Measurements from ENCODE around the gene PIAS1.

Gene PIAS1

GRCh38 chr15:68145706-68146105 is 91.6 kb downstream of the PIAS1 start:
- Histone ChIP-seq H3K9me3 (ENCODE audit: insufficient read depth, low read length) (no peaks in the 10 kb centered on the region), H3K27ac (ENCODE audit: low read length) (no peak overlapping the region), H3K27me3 (ENCODE audit: low read depth, low read length) (no peaks in the 10 kb centered on the region), H2AFZ (ENCODE audit: low read depth, low read length) (no peak overlapping the region), H3K4me2 (ENCODE audit: low read length) (no peak overlapping the region), H3K4me3 (ENCODE audit: low read length) (no peak overlapping the region), H3K9ac (ENCODE audit: low read length) (no peak overlapping the region), H3K4me1 (ENCODE audit: low read length) (no peaks in the 10 kb centered on the region), H3K79me2 (ENCODE audit: low read length) (no peaks in the 10 kb centered on the region), H3K36me3 (replicated peaks; ENCODE audit: low read depth, low read length) (peaks cover 8% of the 10 kb centered on the region), H4K20me1 (ENCODE audit: insufficient read depth, low read length) (0 out of 2 replicates have a peak, but pooled peaks cover 2% of the 10 kb centered on the region)
- no peak for TF ChIP-seq CTCF (IDR thresholded peaks at IDR 0.05; ENCODE audit: low read depth, low read length)
- no peak for TF ChIP-seq EZH2phosphoT487 (IDR thresholded peaks at IDR 0.05; ENCODE audit: low read depth)

GRCh38 chr15:68148039-68148438 is 93.9 kb downstream of the PIAS1 start:
- Histone ChIP-seq H2AFZ (ENCODE audit: low read depth, low read length) (no peak overlapping the region), H4K20me1 (ENCODE audit: insufficient read depth, low read length) (no peaks in the 10 kb centered on the region), H3K4me1 (ENCODE audit: low read length) (no peaks in the 10 kb centered on the region), H3K9ac (ENCODE audit: low read length) (no peak overlapping the region), H3K79me2 (ENCODE audit: low read length) (no peaks in the 10 kb centered on the region), H3K4me2 (ENCODE audit: low read length) (no peak overlapping the region), H3K4me3 (ENCODE audit: low read length) (no peak overlapping the region), H3K27ac (ENCODE audit: low read length) (no peak overlapping the region), H3K36me3 (replicated peaks; ENCODE audit: low read depth, low read length) (peaks cover 8% of the 10 kb centered on the region), H3K9me3 (ENCODE audit: insufficient read depth, low read length) (no peaks in the 10 kb centered on the region), H3K27me3 (ENCODE audit: low read depth, low read length) (no peaks in the 10 kb centered on the region)
- no peak for TF ChIP-seq CTCF (IDR thresholded peaks at IDR 0.05; ENCODE audit: low read depth, low read length)
- TF ChIP-seq EZH2phosphoT487 (IDR thresholded peaks at IDR 0.05; ENCODE audit: low read depth) = no peak

GRCh38 chr15:68149059-68149458 is 94.9 kb downstream of the PIAS1 start:
- Histone ChIP-seq H3K36me3 (replicated peaks; ENCODE audit: low read depth, low read length) (peaks cover 11% of the 10 kb centered on the region), H2AFZ (ENCODE audit: low read depth, low read length) (no peak overlapping the region), H3K9me3 (ENCODE audit: insufficient read depth, low read length) (no peaks in the 10 kb centered on the region), H3K9ac (ENCODE audit: low read length) (no peak overlapping the region), H3K4me3 (ENCODE audit: low read length) (no peak overlapping the region), H3K27me3 (ENCODE audit: low read depth, low read length) (no peaks in the 10 kb centered on the region), H3K27ac (ENCODE audit: low read length) (no peak overlapping the region), H3K79me2 (ENCODE audit: low read length) (no peaks in the 10 kb centered on the region), H3K4me2 (ENCODE audit: low read length) (no peak overlapping the region), H3K4me1 (ENCODE audit: low read length) (no peaks in the 10 kb centered on the region), H4K20me1 (ENCODE audit: insufficient read depth, low read length) (no peaks in the 10 kb centered on the region)
- TF ChIP-seq CTCF (IDR thresholded peaks at IDR 0.05; ENCODE audit: low read depth, low read length) (no peak), EZH2phosphoT487 (IDR thresholded peaks at IDR 0.05; ENCODE audit: low read depth) (no peak)

GRCh38 chr15:68150187-68150586 is 96.1 kb downstream of the PIAS1 start:
- peaks cover 4% of the 10 kb centered on the region; the same call in 1 of the 2 replicates for H4K20me1 ChIP-seq (ENCODE audit: insufficient read depth, low read length)
- TF ChIP-seq EZH2phosphoT487 (IDR thresholded peaks at IDR 0.05; ENCODE audit: low read depth) (no peak), CTCF (IDR thresholded peaks at IDR 0.05; ENCODE audit: low read depth, low read length) (no peak)
- H3K4me3 ChIP-seq (ENCODE audit: low read length) = no peak overlapping the region
- H2AFZ ChIP-seq (ENCODE audit: low read depth, low read length) = no peak overlapping the region
- no peaks in the 10 kb centered on the region for H3K79me2 ChIP-seq (ENCODE audit: low read length)
- H3K9me3 ChIP-seq (ENCODE audit: insufficient read depth, low read length) = no peaks in the 10 kb centered on the region
- H3K4me2 ChIP-seq (ENCODE audit: low read length) = no peak overlapping the region
- H3K9ac ChIP-seq (ENCODE audit: low read length) = no peak overlapping the region
- peaks cover 16% of the 10 kb centered on the region for H3K36me3 ChIP-seq (replicated peaks; ENCODE audit: low read depth, low read length)
- no peak overlapping the region for H3K27ac ChIP-seq (ENCODE audit: low read length)
- H3K4me1 ChIP-seq (ENCODE audit: low read length) = no peaks in the 10 kb centered on the region
- H3K27me3 ChIP-seq (ENCODE audit: low read depth, low read length) = no peaks in the 10 kb centered on the region
